Kidney capillary endothelial cell (primary cell): ENCODE results near the gene KIAA1755.
"Not testable (repeated sequence)": the region's sequence is repeated elsewhere in the genome, so short reads cannot be mapped to it uniquely, and the experiment has no call there.

ENCODE experiments used
- DNase-seq: peaks from one replicate; pipeline ENCODE4 v3.0.0-alpha.2; 2018; ENCODE audit warnings: low spot score

The KIAA1755 gene

DNA sequence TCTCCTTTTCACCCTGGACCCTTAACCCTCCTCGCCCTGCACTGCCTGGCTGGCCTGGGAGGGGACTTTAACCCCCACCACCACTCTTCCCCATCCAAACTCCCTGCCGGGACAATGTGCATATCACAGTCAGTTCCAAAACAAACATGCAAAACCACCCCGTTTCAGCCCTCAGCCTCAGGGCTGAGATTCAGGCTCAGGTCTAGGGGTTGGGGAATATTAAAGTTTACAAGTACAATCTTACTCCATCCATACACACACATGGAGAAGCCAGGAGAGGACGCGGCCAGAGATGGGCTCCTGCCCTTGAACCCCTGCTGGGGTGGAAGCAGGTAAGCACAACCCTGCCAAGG, 534 bp downstream of the KIAA1755 start:
- no peak for DNase-seq

DNA sequence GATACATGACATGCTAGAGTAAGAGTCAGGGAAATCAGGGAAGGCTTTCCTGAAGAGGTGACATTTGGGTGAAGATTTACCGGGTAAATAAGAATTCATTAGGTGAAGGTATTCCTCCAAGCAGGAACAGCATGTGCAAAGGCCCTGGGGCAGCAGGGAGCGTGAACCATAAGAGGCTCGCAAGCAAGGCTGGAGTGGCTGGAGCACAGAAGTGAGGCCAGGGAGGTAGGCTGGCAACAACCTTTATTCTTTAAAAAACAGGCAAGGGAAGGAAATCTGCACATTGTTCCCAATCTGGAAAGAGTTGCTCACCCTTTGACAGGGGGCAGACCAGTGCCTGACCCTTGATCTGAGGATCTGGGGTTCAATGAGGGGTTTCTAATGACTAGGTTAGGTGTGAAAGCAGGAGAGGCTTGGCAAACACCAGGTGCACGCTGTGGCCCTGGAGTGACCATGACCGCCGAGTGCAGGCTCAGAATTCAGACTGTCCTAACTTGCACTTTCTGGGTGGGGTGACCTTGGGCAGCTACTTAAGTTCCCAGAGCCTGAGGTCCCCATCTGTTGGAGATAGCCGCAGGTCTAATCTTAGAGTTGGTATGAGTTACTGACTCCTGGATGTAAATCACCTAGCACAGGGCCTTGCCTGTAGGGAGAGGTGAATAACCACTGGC, 1.9 kb downstream of the KIAA1755 start:
- no peak for DNase-seq

DNA sequence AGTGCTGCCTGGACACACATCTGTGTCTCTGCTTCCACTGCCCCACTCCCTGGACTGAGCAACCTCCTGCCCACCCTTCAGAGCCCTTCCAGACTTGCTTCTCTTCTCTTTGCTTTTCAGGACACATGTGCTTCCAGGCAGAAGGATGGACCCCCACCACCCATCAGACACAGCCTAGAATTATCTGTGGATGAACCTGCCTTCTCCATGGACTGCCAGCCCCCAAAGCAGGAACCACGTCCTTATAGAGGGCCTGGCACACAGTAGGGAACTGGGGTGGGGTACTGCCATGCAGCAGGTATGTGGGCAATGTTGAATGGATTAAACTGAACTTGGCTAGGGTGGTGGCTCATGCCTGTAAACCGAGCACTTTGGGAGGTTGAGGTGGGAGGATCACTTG, 3.6 kb downstream of the KIAA1755 start:
- no peak for DNase-seq

DNA sequence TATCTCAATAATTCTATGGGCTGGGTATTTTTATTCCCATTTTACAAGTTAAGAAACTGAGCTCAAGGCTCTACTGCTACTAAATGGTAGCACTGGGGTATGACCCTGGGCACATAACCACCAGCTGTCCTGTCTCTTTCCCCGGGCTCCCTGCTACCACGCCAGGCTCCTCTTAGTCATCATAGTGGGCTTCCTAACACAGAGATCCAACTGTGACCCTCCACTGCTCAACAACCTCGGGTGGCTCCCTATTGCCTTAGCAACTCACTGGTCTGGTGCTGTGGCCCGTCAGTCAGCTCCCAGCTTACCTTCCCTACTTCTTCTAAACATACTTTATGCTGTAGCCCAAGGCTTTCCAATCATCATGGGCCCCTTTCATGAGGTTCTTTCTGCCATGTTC, 4.5 kb downstream of the KIAA1755 start:
- DNase-seq: no peak

DNA sequence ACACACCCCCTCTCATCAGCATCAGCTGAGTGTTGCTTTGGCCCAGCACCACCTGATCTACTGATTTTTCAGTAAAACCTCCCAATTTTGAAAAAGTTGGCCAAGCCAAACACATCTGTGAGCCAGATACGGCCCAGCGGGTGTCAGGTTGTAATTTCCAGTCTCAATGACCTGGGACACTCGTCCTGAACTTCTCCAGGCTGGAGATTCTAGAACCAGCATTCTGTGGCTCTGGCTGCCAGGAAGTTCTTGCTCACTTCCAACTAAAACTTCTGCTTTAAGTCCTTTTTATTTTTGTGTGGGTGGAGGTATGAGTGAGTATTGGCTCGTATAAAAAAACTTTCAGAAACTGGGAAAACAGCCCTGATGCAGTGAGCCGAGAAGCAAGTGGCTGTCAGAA, 5.1 kb downstream of the KIAA1755 start:
- no peak for DNase-seq

DNA sequence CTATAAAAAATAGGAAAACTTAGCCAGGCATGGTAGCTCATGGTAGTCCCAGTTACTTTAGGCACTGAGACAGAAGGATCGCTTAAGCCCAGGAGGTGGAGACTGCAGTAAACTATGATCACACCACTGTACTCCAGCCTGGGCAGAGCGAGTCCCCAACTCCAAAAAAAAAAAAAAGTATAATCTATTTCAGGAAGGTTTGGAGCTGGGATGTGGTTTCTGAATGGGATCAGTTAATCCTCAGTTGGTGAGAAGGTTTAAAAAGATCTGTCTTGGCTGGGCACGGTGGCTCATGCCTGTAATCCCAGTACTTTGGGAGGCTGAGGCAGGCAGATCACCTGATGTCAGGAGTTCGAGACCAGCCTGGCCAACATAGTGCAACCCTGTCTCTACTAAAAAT, 5.9 kb downstream of the KIAA1755 start:
- not testable (repeated sequence) for DNase-seq

DNA sequence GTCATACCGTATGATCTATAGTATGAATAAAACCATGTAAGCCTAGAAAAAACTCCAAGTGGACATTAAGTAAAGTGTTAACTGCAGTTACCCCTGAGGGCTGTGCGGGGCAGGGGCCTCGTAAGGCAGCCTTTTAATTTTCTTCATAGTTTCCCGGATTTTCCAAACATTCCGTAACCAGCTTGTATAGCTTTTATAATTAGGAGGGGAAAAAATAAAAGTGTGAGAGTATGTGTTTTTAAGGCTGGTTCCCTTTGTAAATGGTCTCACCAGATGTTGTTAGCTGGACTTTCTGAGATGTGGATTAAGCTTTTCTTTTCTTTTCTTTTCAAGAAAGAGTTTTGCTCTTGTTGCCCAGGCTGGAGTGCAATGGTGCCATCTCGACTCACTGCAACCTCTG, 7.0 kb downstream of the KIAA1755 start:
- no peak for DNase-seq

DNA sequence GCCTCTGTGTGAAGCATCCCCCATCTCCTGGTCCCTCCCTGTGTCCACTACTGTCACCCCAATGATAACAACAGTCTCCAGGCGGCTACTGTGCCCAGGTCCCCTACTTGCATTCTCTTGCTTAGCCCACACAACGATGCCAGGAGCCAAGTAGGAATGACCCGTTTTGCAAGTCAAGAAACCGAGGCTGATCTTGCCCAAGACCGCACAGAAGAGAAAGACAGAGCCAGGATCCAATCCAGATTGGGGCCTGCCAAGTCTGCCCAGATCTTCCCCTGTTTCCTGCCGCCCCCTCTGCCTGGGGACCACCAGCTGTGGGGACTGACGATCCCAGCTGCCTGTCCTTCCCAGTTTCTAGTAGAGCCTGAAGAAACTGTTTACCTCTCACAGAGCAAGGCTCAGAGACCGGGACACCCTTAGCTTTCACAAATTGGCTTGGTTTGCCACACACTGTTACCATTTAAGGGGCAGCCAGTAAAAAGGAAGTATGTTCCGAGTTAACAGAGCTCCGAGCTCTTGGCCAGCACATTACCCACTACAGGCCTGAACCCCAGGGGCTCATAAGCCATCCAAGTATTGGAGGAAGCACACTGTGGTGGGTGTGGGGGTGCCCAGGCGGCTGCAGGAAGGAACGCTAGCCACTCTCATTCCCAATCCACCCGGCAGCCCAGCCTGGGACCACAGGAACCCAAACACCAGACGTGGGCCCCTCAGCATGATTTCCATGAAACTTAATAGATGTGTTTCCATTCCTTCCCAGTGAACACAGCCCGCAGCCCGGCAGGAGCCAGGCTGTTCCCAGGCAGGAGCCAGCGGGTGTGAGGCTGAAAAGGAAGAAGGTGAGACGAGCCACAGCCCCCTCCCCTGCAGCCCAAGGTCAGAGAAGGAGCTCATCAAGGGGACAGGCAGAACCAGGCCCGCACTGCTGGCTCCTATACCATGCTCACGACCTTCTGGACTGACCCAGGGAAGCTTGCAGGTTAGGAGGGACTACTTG, 7.9 kb downstream of the KIAA1755 start:
- no peak for DNase-seq

DNA sequence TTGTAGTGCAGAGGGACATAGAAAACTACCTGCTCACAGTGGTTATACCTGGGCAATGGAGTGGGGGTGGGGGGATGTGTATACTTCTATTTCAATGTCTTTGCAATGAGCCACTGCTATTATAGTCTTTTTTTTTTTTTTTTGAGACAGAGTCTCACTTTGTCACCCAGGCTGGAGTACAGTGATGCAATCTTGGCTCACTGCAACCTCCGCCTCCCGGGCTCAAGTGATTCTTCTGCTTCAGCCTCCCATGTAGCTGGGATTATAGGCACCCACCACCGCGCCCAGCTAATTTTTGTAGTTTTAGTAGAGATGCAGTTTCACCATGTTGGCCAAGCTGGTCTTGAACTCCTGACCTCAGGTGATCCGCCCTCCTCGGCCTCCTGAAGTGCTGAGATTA, 9.1 kb downstream of the KIAA1755 start:
- not testable (repeated sequence) for DNase-seq

DNA sequence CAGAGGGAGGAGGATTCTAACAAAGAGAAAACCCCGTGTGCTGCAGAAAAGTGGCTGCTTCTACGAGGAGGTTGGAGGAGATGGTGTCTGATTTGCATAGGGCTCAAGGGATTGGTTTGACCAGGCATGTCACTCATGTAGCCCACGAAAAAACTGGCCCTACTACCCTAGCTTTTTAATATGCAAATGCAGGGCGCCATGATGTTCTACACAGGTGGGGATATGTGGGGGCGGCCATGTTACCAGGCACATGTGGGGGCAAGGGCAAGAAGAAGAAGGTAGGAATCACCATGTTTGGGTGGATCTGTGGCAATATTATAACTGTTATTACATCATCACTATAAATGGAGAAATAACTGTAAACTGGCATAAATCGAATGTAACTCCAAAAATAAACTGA, 9.9 kb downstream of the KIAA1755 start:
- no peak for DNase-seq

DNA sequence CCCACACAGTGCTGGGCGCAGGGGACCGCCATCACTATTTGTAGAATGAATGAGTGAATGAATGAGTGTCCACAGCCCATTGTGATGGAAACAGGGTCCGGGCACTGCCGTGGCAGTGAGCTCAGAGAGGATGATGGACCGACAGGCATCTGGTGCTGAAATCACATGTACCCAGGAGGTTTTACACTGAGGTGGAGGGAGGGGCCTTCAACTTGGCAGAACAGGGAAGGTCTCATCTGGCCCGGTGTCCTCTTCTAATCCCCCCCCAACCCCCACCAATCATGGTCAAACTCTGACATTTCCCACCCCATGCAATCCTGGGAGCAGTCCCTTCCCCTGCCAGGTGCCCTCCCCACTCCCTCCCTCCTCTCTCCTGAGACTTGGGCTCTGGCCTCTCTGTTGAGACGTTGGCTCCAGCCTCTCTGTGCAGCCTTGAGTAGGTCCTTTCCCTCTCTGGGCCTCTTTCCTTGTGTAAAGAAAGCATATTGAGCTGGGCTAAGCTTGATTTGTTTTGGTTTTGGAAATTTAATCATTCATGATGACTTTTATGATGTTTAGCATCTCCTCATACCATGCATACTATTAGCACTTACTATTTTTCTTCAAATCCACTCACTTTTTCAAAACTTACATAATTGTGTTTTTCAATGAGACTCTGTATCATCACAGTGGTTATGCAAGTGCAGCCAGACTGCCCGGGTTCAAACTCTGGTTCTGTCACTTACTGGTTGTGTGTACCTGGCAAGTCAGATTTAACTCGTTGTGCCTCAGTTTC, 10.8 kb downstream of the KIAA1755 start:
- no peak for DNase-seq

DNA sequence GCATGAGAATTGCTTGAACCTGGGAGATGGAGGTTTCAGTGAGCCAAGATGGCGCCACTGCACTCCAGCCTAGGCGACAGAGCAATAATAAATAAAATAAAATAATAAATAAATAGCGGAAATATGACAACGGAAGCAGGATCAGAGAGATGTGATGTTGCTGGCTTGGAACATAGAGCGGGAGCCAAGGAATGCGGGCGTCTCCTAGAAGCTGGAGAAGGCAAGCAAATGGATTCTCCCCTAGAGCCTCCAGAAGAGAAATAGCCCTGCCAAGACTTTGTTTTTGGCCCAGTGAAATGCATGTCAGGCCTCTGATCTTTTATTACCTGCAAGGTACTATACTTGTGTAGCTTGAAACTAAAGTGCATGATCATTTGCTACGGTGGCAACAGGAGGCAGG, 12.4 kb downstream of the KIAA1755 start:
- no peak for DNase-seq

DNA sequence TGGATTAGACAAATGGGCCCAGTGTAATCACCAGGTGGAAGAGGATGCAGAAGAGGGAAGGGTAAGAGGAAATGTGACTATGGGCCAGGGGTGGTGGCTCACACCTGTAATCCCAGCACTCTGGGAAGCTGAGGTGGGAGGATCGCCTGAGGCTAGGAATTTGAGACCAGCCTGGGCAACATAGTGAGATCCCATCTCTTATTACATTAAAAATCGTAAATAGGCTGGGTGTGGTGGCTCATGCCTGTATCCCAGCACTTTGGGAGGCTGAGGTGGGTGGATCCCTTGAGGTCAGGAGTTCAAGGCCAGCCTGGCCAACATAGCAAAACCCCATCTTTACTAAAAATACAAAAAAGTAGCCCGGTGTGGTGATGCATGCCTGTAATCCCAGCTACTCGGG, 12.8 kb downstream of the KIAA1755 start:
- not testable (repeated sequence) for DNase-seq

DNA sequence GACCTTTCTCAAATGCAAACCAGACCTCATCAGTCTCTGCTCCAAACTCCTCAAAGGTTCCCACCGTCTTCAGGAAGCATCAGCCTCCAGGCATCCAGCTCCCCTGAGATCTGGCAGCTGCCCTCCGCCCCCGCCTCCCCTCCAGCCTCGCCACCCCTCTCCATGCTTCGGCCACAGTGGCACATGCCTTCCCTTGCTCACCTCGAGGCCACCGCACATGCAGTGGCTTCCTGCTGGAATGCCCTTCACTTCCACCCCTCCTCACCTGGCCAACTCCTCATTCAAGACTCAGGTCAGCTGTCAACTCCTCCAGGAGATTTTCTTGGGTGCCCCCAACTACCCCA, 13.4 kb downstream of the KIAA1755 start:
- DNase-seq: no peak

DNA sequence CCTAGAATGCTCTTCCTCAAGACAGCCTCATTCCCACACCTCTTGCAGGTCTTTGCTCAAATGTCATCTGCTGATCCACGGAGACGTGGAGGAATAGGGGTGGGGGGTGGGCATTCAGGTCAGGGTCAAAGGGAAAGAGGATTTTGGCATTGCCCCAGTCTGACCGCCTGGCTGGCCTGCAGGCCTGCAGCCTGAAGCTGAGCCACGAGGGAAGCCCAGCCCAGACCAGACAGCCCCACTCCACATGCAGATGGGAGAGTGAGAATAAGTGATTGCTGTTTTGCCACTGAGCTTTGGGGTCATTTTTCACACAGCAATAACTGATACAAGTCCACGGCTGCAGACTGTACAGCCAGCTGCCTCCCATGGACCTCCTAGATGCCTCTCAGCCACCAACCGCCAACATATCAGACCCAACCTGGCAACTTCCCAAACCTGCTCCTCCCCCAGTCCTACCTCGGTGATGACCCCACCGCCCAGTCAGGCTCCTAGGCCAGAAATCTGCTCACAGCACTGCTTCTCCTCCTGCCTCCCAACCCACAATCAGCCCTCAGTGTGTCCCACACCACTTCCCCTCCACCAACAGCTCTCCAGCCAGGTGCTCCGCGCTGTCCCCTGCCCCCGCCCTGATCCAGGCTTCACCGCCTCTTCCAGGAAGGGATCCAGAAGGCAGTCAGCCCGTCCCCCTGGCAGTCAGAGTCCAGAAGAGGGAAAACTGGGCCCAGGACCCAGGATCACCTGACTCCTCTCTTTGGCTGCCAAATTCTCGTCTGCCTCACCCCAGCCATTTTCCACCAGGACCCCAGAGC, 14.0 kb downstream of the KIAA1755 start:
- DNase-seq: no peak

DNA sequence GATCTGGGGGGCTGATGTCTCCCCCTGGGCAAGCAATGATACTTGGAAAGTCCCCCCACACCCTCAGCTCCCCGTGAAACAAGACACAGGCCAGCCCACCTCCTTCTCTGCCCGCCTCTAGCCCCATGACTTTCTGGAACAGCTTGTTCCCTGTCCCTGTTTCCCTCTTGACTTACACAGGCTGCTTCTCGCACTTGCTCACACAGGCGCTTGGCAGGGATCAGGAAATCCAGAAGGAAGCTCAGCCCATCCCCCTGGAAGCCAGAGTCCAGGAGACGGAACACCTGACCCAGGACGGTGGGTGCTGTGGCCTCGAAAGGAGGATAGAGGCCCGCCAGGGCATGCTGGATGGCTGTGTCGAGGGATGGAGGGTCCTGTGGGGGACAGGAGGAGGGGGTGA, 14.8 kb downstream of the KIAA1755 start:
- no peak for DNase-seq

DNA sequence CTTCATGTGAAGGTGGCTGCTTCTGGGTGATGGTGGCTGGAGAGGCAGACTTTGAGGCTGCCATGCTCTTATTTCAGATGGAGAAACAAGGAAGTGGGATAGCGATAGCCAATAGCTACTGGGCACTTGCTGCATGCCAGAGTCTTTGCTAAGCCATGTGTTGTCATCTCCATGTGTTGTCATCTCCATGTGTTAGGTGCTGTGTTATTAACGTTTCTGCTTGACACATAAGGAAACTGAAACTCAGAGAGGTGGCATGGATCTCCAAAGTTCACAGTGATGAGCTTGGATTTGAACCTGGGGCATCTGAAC, 16.9 kb downstream of the KIAA1755 start:
- DNase-seq: no peak

DNA sequence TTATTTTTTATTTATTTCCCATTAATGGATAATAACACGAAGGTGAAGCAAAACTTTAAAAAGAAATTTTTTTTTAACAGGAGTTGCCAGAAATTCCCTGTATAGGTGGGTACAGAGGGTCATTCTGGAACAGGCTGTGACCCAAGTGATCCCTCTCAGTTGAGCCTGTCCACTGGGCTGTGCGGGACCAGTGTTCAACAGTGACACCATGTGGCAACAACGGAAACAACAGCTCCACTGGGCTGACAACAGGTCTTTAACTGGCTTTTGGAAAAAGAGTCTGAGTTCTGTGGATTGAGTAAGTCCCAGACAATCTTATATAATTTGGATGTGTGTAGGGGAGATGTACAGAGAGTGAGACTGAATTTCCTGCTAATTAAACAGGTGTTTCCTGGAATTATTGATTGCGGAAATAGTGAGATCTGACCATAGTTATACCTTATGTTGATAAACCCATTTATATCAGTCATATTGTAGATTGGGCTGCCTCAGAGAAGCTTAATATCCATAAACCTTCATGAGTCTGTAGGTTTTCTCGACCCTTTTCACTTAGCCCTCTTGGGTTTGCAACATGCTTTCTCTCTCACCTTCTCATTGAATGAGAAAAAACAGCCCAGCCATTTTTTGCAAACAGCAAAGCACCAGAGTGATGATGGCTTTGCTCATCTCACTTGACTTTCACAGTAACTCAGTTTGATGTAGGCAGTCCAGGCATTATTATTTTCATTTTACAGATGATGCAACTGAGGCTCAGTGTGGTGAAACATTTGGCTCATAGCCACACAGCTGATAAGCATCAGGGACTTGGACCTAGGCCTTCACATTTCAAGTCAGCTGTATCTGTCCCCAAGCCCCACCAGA, 17.5 kb downstream of the KIAA1755 start:
- DNase-seq: no peak

DNA sequence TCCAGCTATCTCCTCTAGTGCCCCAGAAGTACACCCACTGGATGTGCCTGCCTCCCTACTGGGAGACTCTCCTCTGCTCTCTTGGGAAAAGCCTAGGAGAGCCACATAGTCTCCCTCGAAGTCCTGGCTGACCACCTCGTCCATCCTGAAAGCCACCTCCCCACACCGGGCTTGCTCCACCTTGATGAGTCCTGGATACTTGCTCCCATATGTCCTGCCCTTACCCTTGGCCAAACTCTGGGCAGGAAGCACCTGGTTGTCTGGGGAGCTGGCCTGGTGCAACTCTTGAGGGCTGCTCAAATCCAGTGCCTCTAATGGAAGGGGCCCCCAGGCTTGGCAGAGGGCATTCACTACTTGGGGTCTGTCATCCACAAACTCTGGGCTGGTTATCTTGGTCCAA, 19.3 kb downstream of the KIAA1755 start:
- DNase-seq: no peak

DNA sequence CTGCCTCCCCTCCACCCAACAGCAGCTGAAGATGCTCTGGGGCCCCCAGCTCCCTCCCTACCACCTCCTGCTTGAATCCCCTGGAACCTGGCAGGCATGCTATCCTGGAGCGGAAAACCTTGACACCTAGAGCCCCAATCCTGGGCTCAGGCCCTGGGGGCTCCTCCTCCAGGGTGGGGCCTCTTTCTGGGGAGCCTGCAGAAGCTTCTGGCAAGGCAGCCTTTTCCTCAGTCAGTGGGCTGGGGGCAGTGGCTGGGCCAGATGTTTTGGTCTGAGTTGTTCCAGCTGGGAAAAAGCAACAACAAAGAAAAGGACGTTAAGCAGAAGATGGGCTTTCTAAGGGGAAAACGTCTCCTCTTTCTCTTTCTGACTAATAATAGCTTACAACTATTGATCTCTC, 21.1 kb downstream of the KIAA1755 start:
- DNase-seq: no peak

DNA sequence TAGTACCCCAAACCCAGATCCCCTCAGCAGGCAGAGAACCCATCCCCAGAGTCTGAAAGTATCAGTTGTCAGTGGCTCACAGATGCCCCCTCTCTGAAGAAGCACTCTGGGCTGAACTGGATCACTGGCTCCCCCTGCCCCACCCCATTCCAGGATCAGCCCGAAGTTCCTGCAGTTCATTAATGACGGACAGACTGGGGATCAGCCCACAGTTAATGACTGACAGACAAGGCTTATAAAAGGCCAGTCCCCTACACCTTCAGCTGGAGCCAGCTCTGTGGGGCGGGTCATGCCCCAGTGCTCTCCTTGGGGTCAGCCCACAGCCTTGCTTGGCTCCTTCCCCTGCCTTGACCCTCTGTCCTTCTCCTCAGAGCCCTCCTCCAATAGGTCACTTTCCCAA, 21.7 kb downstream of the KIAA1755 start:
- no peak for DNase-seq
